ENCODE data around the gene REX1BD. TPM values are rescaled to one million over a fixed set of nuclear protein-coding genes. Genes with fewer than 3 reads are reported as not detected.

Gene REX1BD
- total and polyA plus RNA-seq, 2 of the 8 experiments (the other 6 are each of a cell fraction or from before 2014, with no cell fraction given), result 56.8 to 62.7 TPM

- 0 out of 4 replicates have a peak, but pooled peaks of 1 of the 2 experiments have one; percentile 1 for TF ChIP-seq SIN3A (conservative IDR thresholded peaks at IDR 0.05 in 1 of 2, IDR thresholded peaks at IDR 0.05 in 1 of 2; ENCODE audit: low read depth in 1 of 2, low read length in 2 of 2)
- TF ChIP-seq KDM5A (IDR thresholded peaks at IDR 0.05; ENCODE audit: low read length), result no peak
These were observed 45.4 kb upstream of the REX1BD start, which contains the start of gene FKBP8 (continued) for GRCh38 chr19:18542941-18543813.
